ENCODE data around the gene HS6ST1. TPM values are rescaled to one million over a fixed set of nuclear protein-coding genes. Genes with fewer than 3 reads are reported as not detected.

HS6ST1 gene
- total RNA-seq, 1 experiment from 2014 or later: 21.5 TPM

DNA sequence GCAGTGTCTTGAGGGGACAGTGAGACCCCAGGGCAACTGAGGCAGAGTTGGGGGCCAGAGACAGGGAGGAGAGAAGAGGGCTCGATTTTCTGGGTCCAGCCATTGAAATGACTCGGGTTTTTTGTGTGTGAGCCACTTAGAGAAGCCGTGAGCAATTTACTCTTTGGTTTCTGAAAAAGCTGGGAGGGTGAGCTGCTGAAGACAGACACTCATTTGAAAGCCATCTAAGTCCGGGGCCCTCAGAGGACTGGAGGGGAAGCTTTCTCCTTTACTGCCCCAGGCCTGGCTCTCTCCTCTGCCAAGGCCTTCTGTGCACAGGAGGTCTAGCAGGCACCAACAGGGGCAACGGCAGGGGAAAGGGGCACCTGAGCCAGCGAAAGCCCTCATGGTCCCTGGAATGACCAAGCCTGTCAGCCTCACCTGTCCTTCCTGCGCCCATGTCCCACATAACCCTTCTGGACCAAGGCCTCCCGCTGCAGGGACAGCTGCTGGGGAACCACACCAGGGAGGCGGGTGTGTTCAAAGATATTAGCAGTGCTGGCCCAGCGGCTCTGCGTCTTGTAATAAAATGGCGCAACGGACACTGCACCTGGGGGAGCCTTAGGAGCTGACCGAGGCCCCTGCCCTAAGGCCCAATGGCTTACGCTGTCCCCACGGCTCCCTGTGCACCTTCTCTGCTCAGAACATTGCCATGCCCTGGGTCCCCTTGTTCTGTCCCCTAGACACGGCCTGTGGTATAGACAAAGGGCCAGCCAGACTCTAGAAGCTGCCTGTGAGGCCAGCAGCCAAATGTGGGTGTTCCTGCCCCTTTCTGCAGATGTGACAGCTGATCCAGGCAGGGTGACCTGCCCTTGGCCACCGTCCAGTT is 45.8 kb downstream of the HS6ST1 start:
- ChIA-PET POLR2A (ENCODE audit: unreplicated experiment) (no interaction called here), CTCF (no interaction called here)
- no peak for DNase-seq
- no peak overlapping the region for H3K4me2 ChIP-seq (ENCODE audit: low read length)
- ATAC-seq: no peak
- no peaks in the 10 kb centered on the region for H4K20me1 ChIP-seq (ENCODE audit: low read length)
- H3K27ac ChIP-seq (ENCODE audit: low read length): no peak overlapping the region
- H3K9me3 ChIP-seq (ENCODE audit: low read length): no peaks in the 10 kb centered on the region
- no peaks in the 10 kb centered on the region for H3K9me2 ChIP-seq (replicated peaks; ENCODE audit: low read length)
- H3K79me2 ChIP-seq (ENCODE audit: low read length): no peaks in the 10 kb centered on the region
- H3K36me3 ChIP-seq (ENCODE audit: low read depth, low read length): peaks cover 5% of the 10 kb centered on the region; the same call in 1 of the 2 replicates
- no peaks in the 10 kb centered on the region for H3K27me3 ChIP-seq (ENCODE audit: low read length)
- no peaks in the 10 kb centered on the region for H3K4me1 ChIP-seq (ENCODE audit: insufficient read depth, low read length)
- no peak overlapping the region for H3K9ac ChIP-seq (ENCODE audit: low read length)
- H3F3A ChIP-seq (ENCODE audit: low read length, unreplicated experiment): no peaks in the 10 kb centered on the region
- TF ChIP-seq CTCF (conservative IDR thresholded peaks at IDR 0.05; ENCODE audit: low read depth, low read length): no peak
- no peak for TF ChIP-seq EZH2 (IDR thresholded peaks at IDR 0.05; ENCODE audit: low read length, unreplicated experiment)
- no peak for TF ChIP-seq EZH2phosphoT487 (IDR thresholded peaks at IDR 0.05; ENCODE audit: borderline replicate concordance, low read length)
- no peak overlapping the region for H3K4me3 ChIP-seq (ENCODE audit: low read length)
- BruUV-seq (replicated peaks): no TSS peak
- H2AFZ ChIP-seq (ENCODE audit: low read length): no peak overlapping the region
- intact Hi-C loops (cut with micrococcal nuclease): no loop called here

DNA sequence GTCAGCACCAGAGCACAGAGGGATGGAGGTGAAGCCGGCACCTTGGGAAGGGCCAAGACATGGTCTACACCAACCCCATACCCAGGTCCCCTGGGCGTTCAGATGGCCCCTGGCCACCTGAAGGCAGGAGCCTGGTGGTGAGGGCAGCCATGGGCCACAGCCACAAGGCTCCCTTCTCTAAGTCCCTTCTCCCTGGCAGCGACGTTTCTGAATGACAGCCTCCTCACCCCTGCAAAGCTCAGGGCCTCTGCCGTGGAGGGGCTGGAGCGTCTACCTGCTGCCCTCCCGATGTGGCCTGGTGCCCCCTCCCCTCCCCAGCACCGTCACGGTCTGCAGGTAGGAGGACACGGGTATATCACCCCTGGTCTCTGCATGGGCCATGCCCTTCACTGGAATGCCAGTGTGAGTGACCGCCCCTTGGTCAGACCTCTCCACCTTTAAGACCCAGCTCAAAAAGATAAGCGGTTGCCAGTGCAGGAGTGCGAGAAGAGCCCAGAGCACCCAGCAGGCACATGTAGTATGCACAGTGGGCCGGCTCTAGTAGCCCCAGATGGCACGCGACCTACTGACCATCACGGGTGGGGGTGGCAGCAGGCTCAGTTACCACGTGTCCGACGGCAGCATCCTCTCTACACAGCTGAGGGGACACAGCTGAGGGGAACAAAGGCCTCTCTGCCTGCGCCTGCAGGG is 46.6 kb downstream of the HS6ST1 start:
- Histone ChIP-seq H3K79me2 (ENCODE audit: low read length) (no peaks in the 10 kb centered on the region), H3K4me1 (ENCODE audit: insufficient read depth, low read length) (no peaks in the 10 kb centered on the region), H3K9ac (ENCODE audit: low read length) (no peak overlapping the region), H2AFZ (ENCODE audit: low read length) (no peak overlapping the region), H3K4me3 (ENCODE audit: low read length) (no peak overlapping the region), H3K9me3 (ENCODE audit: low read length) (no peaks in the 10 kb centered on the region), H3F3A (ENCODE audit: low read length, unreplicated experiment) (no peaks in the 10 kb centered on the region), H3K4me2 (ENCODE audit: low read length) (no peak overlapping the region), H3K27ac (ENCODE audit: low read length) (no peak overlapping the region), H3K9me2 (replicated peaks; ENCODE audit: low read length) (no peaks in the 10 kb centered on the region), H3K27me3 (ENCODE audit: low read length) (no peaks in the 10 kb centered on the region), H3K36me3 (ENCODE audit: low read depth, low read length) (peaks cover 5% of the 10 kb centered on the region; the same call in 1 of the 2 replicates), H4K20me1 (ENCODE audit: low read length) (no peaks in the 10 kb centered on the region)
- ChIA-PET POLR2A (ENCODE audit: unreplicated experiment) (no interaction called here), CTCF (no interaction called here)
- TF ChIP-seq EZH2phosphoT487 (IDR thresholded peaks at IDR 0.05; ENCODE audit: borderline replicate concordance, low read length): no peak
- TF ChIP-seq EZH2 (IDR thresholded peaks at IDR 0.05; ENCODE audit: low read length, unreplicated experiment): no peak
- no peak for TF ChIP-seq CTCF (conservative IDR thresholded peaks at IDR 0.05; ENCODE audit: low read depth, low read length)
- no TSS peak for BruUV-seq (replicated peaks)
- DNase-seq (no peak), ATAC-seq (no peak)
- intact Hi-C loops (cut with micrococcal nuclease): no loop called here

DNA sequence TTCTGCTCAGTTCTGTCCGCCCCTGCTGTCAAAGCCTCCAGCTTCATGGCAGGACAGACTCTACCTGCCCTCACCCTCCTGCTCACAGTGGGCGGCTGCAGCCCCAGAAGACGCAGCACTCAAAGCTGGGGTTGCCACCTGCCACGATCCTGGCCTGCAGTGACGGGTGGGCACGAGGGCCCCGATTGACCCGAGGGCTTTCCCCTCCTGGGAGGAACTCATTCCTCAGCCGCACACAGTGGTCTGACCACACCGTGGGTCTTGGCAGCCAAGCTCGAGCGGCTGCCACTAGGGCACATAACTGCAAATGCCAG is 47.1 kb downstream of the HS6ST1 start:
- Histone ChIP-seq H3K9ac (ENCODE audit: low read length) (no peak overlapping the region), H3K27ac (ENCODE audit: low read length) (no peak overlapping the region), H3K4me3 (ENCODE audit: low read length) (no peak overlapping the region), H3K79me2 (ENCODE audit: low read length) (no peaks in the 10 kb centered on the region), H3K9me3 (ENCODE audit: low read length) (no peaks in the 10 kb centered on the region), H4K20me1 (ENCODE audit: low read length) (no peaks in the 10 kb centered on the region), H2AFZ (ENCODE audit: low read length) (no peak overlapping the region), H3K27me3 (ENCODE audit: low read length) (no peaks in the 10 kb centered on the region), H3K9me2 (replicated peaks; ENCODE audit: low read length) (no peaks in the 10 kb centered on the region), H3K36me3 (ENCODE audit: low read depth, low read length) (peaks cover 5% of the 10 kb centered on the region; the same call in 1 of the 2 replicates), H3K4me1 (ENCODE audit: insufficient read depth, low read length) (no peaks in the 10 kb centered on the region), H3K4me2 (ENCODE audit: low read length) (no peak overlapping the region), H3F3A (ENCODE audit: low read length, unreplicated experiment) (no peaks in the 10 kb centered on the region)
- ChIA-PET POLR2A (ENCODE audit: unreplicated experiment) (no interaction called here), CTCF (no interaction called here)
- no peak for DNase-seq
- no peak for ATAC-seq
- intact Hi-C loops (cut with micrococcal nuclease): no loop called here
- BruUV-seq (replicated peaks): no TSS peak
- no peak for TF ChIP-seq EZH2 (IDR thresholded peaks at IDR 0.05; ENCODE audit: low read length, unreplicated experiment)
- no peak for TF ChIP-seq CTCF (conservative IDR thresholded peaks at IDR 0.05; ENCODE audit: low read depth, low read length)
- no peak for TF ChIP-seq EZH2phosphoT487 (IDR thresholded peaks at IDR 0.05; ENCODE audit: borderline replicate concordance, low read length)

Measured in PC-3 (cell line).